GM11168 (cell line): ENCODE measurements around the gene HK3.

Experiments used
- in situ Hi-C: fragments of 300-500 bp; cut with MboI; formaldehyde crosslinking; loops from one replicate; pipeline ENCODE4 v1.12.0; 2022; ENCODE audit warnings: low sequenced_read_pairs; ENCODE audit not compliant: unreplicated experiment

Gene HK3

DNA sequence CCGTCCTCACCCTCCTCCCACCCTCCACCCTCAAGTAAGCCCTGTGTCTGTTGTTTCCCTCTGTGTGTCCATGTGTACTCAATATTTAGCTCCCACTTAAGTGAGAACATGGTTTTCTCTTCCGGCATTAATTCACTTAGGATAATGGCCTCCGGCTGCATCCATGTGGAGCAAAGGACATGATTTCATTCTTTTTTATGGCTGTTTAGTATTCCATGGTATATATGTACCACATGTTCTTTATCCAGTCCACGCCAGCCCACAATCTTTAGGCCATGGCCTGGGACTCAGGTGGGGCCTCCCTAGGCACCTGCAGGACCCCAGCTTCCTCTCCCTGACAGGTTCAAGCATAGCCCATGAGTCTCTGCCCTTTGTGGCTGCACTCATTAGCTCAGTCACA is 65.9 kb downstream of the HK3 start:
- in situ Hi-C loops: no loop called here

DNA sequence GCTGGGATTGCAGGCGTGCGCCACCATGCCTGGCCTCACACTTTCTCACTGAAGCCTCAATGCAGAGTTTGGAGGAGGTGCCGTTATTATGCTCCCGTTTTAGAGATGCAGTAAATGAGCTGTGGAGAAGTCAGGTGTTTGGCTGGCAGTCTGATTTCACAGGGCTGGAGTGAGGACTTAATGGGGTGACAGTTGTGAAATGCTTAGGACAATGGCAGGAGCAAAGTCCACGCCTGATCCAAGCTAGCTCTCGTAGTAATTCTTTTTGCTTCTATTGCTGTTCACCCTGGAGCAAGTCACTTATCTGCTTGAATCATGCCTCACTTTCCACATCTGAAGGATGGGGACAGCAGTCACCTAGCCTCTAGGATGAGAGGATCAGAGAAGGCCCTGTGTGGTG is 67.0 kb downstream of the HK3 start:
- in situ Hi-C loops: no loop called here

DNA sequence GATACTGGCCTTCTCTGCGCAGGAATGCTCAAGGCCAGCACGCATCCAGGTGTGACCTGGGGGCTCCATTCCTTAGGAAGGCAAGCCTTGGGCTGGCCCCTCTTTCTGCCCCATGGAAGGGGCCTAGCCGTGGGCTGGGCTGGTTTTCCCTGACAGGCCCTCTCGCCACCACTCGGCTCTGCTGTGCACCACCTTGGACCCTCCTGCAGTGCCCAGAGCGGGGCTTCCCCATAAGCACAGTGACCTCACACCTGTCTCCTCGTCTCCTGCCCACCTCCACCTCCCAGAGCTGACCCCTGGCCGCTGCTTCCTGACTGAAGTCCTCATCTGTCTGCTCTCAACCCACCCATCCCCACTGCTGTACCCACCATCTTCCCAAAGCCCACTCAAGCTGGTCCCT is 67.7 kb downstream of the HK3 start:
- in situ Hi-C loops: no loop called here

DNA sequence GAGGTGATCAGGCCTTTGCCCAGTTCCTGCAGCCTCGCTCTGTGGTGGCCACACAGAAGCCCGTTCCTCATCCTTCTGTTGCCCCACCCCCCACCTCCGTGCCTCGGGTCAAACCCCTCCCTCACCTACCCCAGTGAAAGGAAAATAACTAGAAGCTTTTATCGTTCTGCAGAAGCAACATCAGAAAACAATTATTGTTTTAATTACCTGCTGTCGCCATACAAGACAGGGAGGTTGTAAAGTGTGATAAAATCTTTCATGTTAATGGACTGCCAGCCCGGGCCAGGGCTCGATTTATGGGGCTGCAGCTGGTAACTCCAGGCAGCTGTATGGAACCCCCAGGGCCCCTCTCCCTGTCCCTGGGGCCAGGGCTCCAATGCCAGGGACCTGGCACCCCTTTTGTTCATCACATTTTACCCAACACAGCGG is 68.1 kb downstream of the HK3 start:
- in situ Hi-C loops: no loop called here
